ENCODE data around the gene PPP1R8. TPM values are rescaled to one million over a fixed set of nuclear protein-coding genes. Genes with fewer than 3 reads are reported as not detected.
"Not testable (repeated sequence)": the region's sequence is repeated elsewhere in the genome, so short reads cannot be mapped to it uniquely, and the experiment has no call there.

The PPP1R8 gene
- total and polyA plus RNA-seq, 7 donors: 25.8 to 37.5 (median 31.8) TPM

- intact Hi-C loops (cut with DNase I): no loop called here
- Histone ChIP-seq H3K4me1 (peaks cover 0 to 35% (median 6%) of the 10 kb centered on the region in 4 donors), H3K9me3 (no peaks in the 10 kb centered on the region), H3K36me3 (peaks cover 6 to 30% (median 19%) of the 10 kb centered on the region in 4 donors), H3K27ac (no peak overlapping the region), H3K27me3 (no peaks in the 10 kb centered on the region), H3K4me3 (no peak overlapping the region)
- DNase-seq: no peak
- no peak for TF ChIP-seq POLR2A (IDR thresholded peaks at IDR 0.05)
- TF ChIP-seq CTCF (IDR thresholded peaks at IDR 0.05): no peak
These were observed 42.7 kb upstream of the PPP1R8 start for GRCh38 chr1:27787895-27788294.

GRCh38 chr1:27789540-27790041, 41.0 kb upstream of the PPP1R8 start:
- H3K4me1 ChIP-seq: peaks cover 0 to 35% (median 6%) of the 10 kb centered on the region in 4 donors
- DNase-seq: no peak
- TF ChIP-seq POLR2A (IDR thresholded peaks at IDR 0.05) (no peak), CTCF (IDR thresholded peaks at IDR 0.05) (no peak), POLR2AphosphoS5 (IDR thresholded peaks at IDR 0.05) (peak in 2 of 4 donors; percentile 26 to 45), EP300 (IDR thresholded peaks at IDR 0.05) (peak in 2 of 4 donors; percentile 9 to 41)
- H3K27me3 ChIP-seq: no peaks in the 10 kb centered on the region
- H3K36me3 ChIP-seq: peaks cover 9 to 47% (median 28%) of the 10 kb centered on the region in 4 donors
- H3K4me3 ChIP-seq: no peak overlapping the region
- peak overlapping the region in 3 of 4 donors; percentile 22 to 26 (median 23) for H3K27ac ChIP-seq
- intact Hi-C loops (cut with DNase I): no loop called here
- WGBS, 2 donors: 27 to 54% methylated on average over 4 of the region's 4 CpGs
- no peaks in the 10 kb centered on the region for H3K9me3 ChIP-seq

- DNase-seq; H3K9me3 ChIP-seq; H3K4me3 ChIP-seq; H3K27me3 ChIP-seq; intact Hi-C loops (cut with DNase I): not testable (repeated sequence)
- peak overlapping the region in 2 of 4 donors; percentile 22 to 26 for H3K27ac ChIP-seq
- peaks cover 0 to 32% (median 6%) of the 10 kb centered on the region in 4 donors for H3K4me1 ChIP-seq
- H3K36me3 ChIP-seq: peaks cover 12 to 54% (median 34%) of the 10 kb centered on the region in 4 donors
- WGBS, 2 donors: 95 to 96% methylated on average over 3 of the region's 3 CpGs
These were observed 40.3 kb upstream of the PPP1R8 start for GRCh38 chr1:27790270-27790669.

- Histone ChIP-seq H3K36me3 (peaks cover 12 to 90% (median 55%) of the 10 kb centered on the region in 4 donors), H3K4me1 (no peaks in the 10 kb centered on the region), H3K27me3 (no peaks in the 10 kb centered on the region), H3K27ac (no peak overlapping the region), H3K4me3 (no peak overlapping the region), H3K9me3 (no peaks in the 10 kb centered on the region)
- WGBS, 2 donors: 62 to 63% methylated on average over 1 of the region's 1 CpG
- no peak for DNase-seq
- TF ChIP-seq CTCF (IDR thresholded peaks at IDR 0.05): no peak
- TF ChIP-seq POLR2AphosphoS5 (IDR thresholded peaks at IDR 0.05): no peak
- no peak for TF ChIP-seq EP300 (IDR thresholded peaks at IDR 0.05)
- no peak for TF ChIP-seq POLR2A (IDR thresholded peaks at IDR 0.05)
- intact Hi-C loops (cut with DNase I): no loop called here
These were observed 35.0 kb upstream of the PPP1R8 start for GRCh38 chr1:27795601-27796000.

GRCh38 chr1:27804791-27805190, 25.8 kb upstream of the PPP1R8 start:
- Histone ChIP-seq H3K27ac (no peak overlapping the region), H3K36me3 (peaks cover 0 to 73% (median 29%) of the 10 kb centered on the region in 4 donors), H3K27me3 (no peaks in the 10 kb centered on the region), H3K4me3 (no peak overlapping the region), H3K4me1 (no peaks in the 10 kb centered on the region), H3K9me3 (no peaks in the 10 kb centered on the region)
- 89 to 92% methylated on average over 5 of the region's 5 CpGs for WGBS, 2 donors
- no peak for TF ChIP-seq CTCF (IDR thresholded peaks at IDR 0.05)
- no peak for TF ChIP-seq POLR2A (IDR thresholded peaks at IDR 0.05)
- TF ChIP-seq POLR2AphosphoS5 (IDR thresholded peaks at IDR 0.05): no peak
- no peak for TF ChIP-seq EP300 (IDR thresholded peaks at IDR 0.05)
- intact Hi-C loops (cut with DNase I): no loop called here
- DNase-seq: no peak
